ENCODE results near the gene NOL4.

The NOL4 gene

DNA sequence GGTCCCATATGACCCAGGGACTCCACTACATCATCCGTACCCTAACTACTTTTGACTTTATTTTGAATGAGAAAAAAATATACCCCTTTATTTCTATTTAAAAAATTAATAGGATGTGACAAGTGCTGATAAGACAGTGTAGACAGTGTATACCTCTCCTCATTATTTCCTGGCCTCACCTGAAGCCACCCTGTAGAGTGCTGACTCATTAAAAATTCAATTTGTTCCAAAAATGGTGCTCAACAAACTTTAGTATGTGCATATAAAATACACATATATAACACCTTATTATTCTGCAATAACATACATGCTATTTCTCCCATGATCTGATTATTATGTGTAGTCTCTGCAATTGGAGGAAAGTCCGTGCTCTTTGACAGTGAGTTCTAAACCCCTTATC is 20.8 kb downstream of the NOL4 start:
- H3K4me3 ChIP-seq (ENCODE audit: low read length), result no peak overlapping the region

GRCh38 chr18:34196256-34196655 is 28.5 kb downstream of the NOL4 start:
- no peak overlapping the region for H3K4me3 ChIP-seq (ENCODE audit: low read length)
- DNase-seq (ENCODE audit: low read depth, low spot score), result no peak

More for the DNA sequence above, 20.8 kb downstream of the NOL4 start:
- no peak for DNase-seq (ENCODE audit: low read depth, low spot score)

DNA sequence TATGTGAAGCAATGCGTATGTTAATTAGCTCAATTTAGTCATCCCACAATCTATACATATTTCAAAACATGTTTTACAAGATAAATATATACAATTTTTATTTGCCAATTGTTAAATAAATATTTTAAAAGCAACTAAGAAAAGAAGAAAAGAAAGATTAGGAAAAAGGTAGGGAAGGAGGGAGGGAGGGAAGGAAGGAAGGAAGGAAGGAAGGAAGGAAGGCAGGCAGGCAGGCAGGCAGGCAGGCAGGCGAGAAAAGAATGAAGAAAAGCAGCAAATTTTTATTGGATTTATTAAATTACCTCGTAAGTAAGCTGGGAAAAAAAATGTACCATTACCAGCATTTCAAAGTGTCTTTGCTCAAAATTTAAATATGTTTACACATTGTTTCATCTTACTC is 30.5 kb downstream of the NOL4 start:
- DNase-seq (ENCODE audit: low read depth, low spot score), result no peak
- no peak overlapping the region for H3K4me3 ChIP-seq (ENCODE audit: low read length)

GRCh38 chr18:34189656-34190435 is 34.9 kb downstream of the NOL4 start:
- no peak for DNase-seq (ENCODE audit: low read depth, low spot score)
- H3K4me3 ChIP-seq (ENCODE audit: low read length), result no peak overlapping the region

All from Jurkat, Clone E6-1 (cell line).